GM10266 (cell line): Measurements from ENCODE around the gene MACF1.

ENCODE experiments used
- DNase-seq: peaks from one replicate; pipeline ENCODE4 v3.0.0; 2012; ENCODE audit errors: extremely low spot score
- CTCF ChIP-seq: IDR thresholded peaks from 2 replicates; pipeline ENCODE4 v1.5.1; 2012; ENCODE audit warnings: mild to moderate bottlenecking, low read depth; ENCODE audit not compliant: control insufficient read depth, insufficient read depth; ENCODE audit errors: missing control alignments

The MACF1 gene

GRCh38 chr1:39412892-39413291 is 208.4 kb downstream of the MACF1 start:
- no peak for DNase-seq

GRCh38 chr1:39413902-39414528 is 209.5 kb downstream of the MACF1 start:
- no peak for DNase-seq
- no peak for TF ChIP-seq CTCF

More at GRCh38 chr1:39412892-39413291, 208.4 kb downstream of the MACF1 start:
- TF ChIP-seq CTCF, result no peak

- no peak for DNase-seq
- no peak for TF ChIP-seq CTCF
Measured at GRCh38 chr1:39415553-39415952, 211.1 kb downstream of the MACF1 start.

GRCh38 chr1:39416609-39417008 is 212.1 kb downstream of the MACF1 start:
- TF ChIP-seq CTCF, result no peak

GRCh38 chr1:39418236-39418635 is 213.7 kb downstream of the MACF1 start:
- no peak for TF ChIP-seq CTCF
- DNase-seq, result no peak

More at GRCh38 chr1:39416609-39417008, 212.1 kb downstream of the MACF1 start:
- DNase-seq, result no peak

- TF ChIP-seq CTCF, result no peak
- no peak for DNase-seq
Measured at GRCh38 chr1:39420493-39420892, 216.0 kb downstream of the MACF1 start.

- DNase-seq, result no peak
- TF ChIP-seq CTCF, result no peak
Measured at GRCh38 chr1:39422614-39423013, 218.1 kb downstream of the MACF1 start.
